ENCODE results near the gene CUEDC2.

The CUEDC2 gene

GRCh38 chr10:102438374-102438773 is 6.0 kb upstream of the CUEDC2 start:
- Mint-ChIP-seq H3K4me3 (no peak overlapping the region), H3K4me1 (peaks cover 49% of the 10 kb centered on the region), H3K36me3 (no peaks in the 10 kb centered on the region), H3K9me3 (no peaks in the 10 kb centered on the region), H3K27ac (peak overlapping the region; percentile 4), H3K27me3 (no peaks in the 10 kb centered on the region)

GRCh38 chr10:102437515-102437914 is 5.1 kb upstream of the CUEDC2 start:
- H3K4me3 Mint-ChIP-seq: peak overlapping the region; percentile 67
- peaks cover 58% of the 10 kb centered on the region for H3K4me1 Mint-ChIP-seq

GRCh38 chr10:102436312-102436711 is 3.9 kb upstream of the CUEDC2 start:
- peak overlapping the region; percentile 96 for H3K27ac Mint-ChIP-seq
- H3K36me3 Mint-ChIP-seq: no peaks in the 10 kb centered on the region
- H3K4me1 Mint-ChIP-seq: peaks cover 64% of the 10 kb centered on the region
- no peaks in the 10 kb centered on the region for H3K27me3 Mint-ChIP-seq
- H3K9me3 Mint-ChIP-seq: no peaks in the 10 kb centered on the region
- peak overlapping the region; percentile 90 for H3K4me3 Mint-ChIP-seq

More at GRCh38 chr10:102437515-102437914, 5.1 kb upstream of the CUEDC2 start:
- no peak overlapping the region for H3K27ac Mint-ChIP-seq
- H3K36me3 Mint-ChIP-seq: no peaks in the 10 kb centered on the region
- no peaks in the 10 kb centered on the region for H3K27me3 Mint-ChIP-seq
- no peaks in the 10 kb centered on the region for H3K9me3 Mint-ChIP-seq

- Mint-ChIP-seq H3K9me3 (no peaks in the 10 kb centered on the region), H3K4me1 (peaks cover 62% of the 10 kb centered on the region), H3K27me3 (no peaks in the 10 kb centered on the region), H3K36me3 (no peaks in the 10 kb centered on the region), H3K27ac (peak overlapping the region; percentile 91), H3K4me3 (peak overlapping the region; percentile 90)
These were observed 3.3 kb upstream of the CUEDC2 start for GRCh38 chr10:102435529-102436233.

GRCh38 chr10:102435133-102435497 is 2.7 kb upstream of the CUEDC2 start:
- H3K27me3 Mint-ChIP-seq: no peaks in the 10 kb centered on the region
- peaks cover 60% of the 10 kb centered on the region for H3K4me1 Mint-ChIP-seq
- peak overlapping the region; percentile 90 for H3K4me3 Mint-ChIP-seq
- H3K9me3 Mint-ChIP-seq: no peaks in the 10 kb centered on the region
- no peaks in the 10 kb centered on the region for H3K36me3 Mint-ChIP-seq
- peak overlapping the region; percentile 91 for H3K27ac Mint-ChIP-seq

GRCh38 chr10:102434394-102435132 is 2.2 kb upstream of the CUEDC2 start:
- Mint-ChIP-seq H3K27ac (peak overlapping the region; percentile 31), H3K27me3 (no peaks in the 10 kb centered on the region), H3K4me3 (peak overlapping the region; percentile 90), H3K4me1 (peaks cover 60% of the 10 kb centered on the region), H3K36me3 (no peaks in the 10 kb centered on the region), H3K9me3 (no peaks in the 10 kb centered on the region)

GRCh38 chr10:102433619-102434046 is 1.3 kb upstream of the CUEDC2 start:
- no peaks in the 10 kb centered on the region for H3K27me3 Mint-ChIP-seq
- H3K9me3 Mint-ChIP-seq: no peaks in the 10 kb centered on the region
- no peaks in the 10 kb centered on the region for H3K36me3 Mint-ChIP-seq
- peak overlapping the region; percentile 97 for H3K27ac Mint-ChIP-seq
- peak overlapping the region; percentile 94 for H3K4me3 Mint-ChIP-seq
- H3K4me1 Mint-ChIP-seq: peaks cover 60% of the 10 kb centered on the region

- Mint-ChIP-seq H3K27ac (peak overlapping the region; percentile 92), H3K27me3 (no peaks in the 10 kb centered on the region), H3K4me3 (peak overlapping the region; percentile 94), H3K4me1 (peaks cover 55% of the 10 kb centered on the region), H3K36me3 (no peaks in the 10 kb centered on the region), H3K9me3 (no peaks in the 10 kb centered on the region)
These were observed 786 bp downstream of the CUEDC2 start for GRCh38 chr10:102431452-102432124.

- Mint-ChIP-seq H3K4me1 (peaks cover 43% of the 10 kb centered on the region), H3K4me3 (no peak overlapping the region)
These were observed 2.9 kb downstream of the CUEDC2 start for GRCh38 chr10:102429468-102429867.

GRCh38 chr10:102426803-102427287 is 5.5 kb downstream of the CUEDC2 start:
- no peaks in the 10 kb centered on the region for H3K9me3 Mint-ChIP-seq
- peak overlapping the region; percentile 6 for H3K27ac Mint-ChIP-seq
- H3K4me1 Mint-ChIP-seq: peaks cover 28% of the 10 kb centered on the region
- no peaks in the 10 kb centered on the region for H3K27me3 Mint-ChIP-seq
- no peak overlapping the region for H3K4me3 Mint-ChIP-seq
- H3K36me3 Mint-ChIP-seq: no peaks in the 10 kb centered on the region

More at GRCh38 chr10:102429468-102429867, 2.9 kb downstream of the CUEDC2 start:
- Mint-ChIP-seq H3K9me3 (no peaks in the 10 kb centered on the region), H3K27ac (no peak overlapping the region), H3K27me3 (no peaks in the 10 kb centered on the region), H3K36me3 (no peaks in the 10 kb centered on the region)

GRCh38 chr10:102425444-102425843 is 6.9 kb downstream of the CUEDC2 start:
- H3K4me3 Mint-ChIP-seq: no peak overlapping the region

GRCh38 chr10:102424916-102425315 is 7.5 kb downstream of the CUEDC2 start:
- H3K27me3 Mint-ChIP-seq: no peaks in the 10 kb centered on the region
- H3K27ac Mint-ChIP-seq: no peak overlapping the region
- H3K36me3 Mint-ChIP-seq: no peaks in the 10 kb centered on the region
- H3K4me3 Mint-ChIP-seq: no peak overlapping the region
- no peaks in the 10 kb centered on the region for H3K9me3 Mint-ChIP-seq
- H3K4me1 Mint-ChIP-seq: peaks cover 33% of the 10 kb centered on the region

More at GRCh38 chr10:102425444-102425843, 6.9 kb downstream of the CUEDC2 start:
- H3K27ac Mint-ChIP-seq: no peak overlapping the region
- peaks cover 29% of the 10 kb centered on the region for H3K4me1 Mint-ChIP-seq
- H3K36me3 Mint-ChIP-seq: no peaks in the 10 kb centered on the region
- H3K9me3 Mint-ChIP-seq: no peaks in the 10 kb centered on the region
- H3K27me3 Mint-ChIP-seq: no peaks in the 10 kb centered on the region

- Mint-ChIP-seq H3K36me3 (no peaks in the 10 kb centered on the region), H3K27me3 (no peaks in the 10 kb centered on the region), H3K4me3 (peak overlapping the region; percentile 30), H3K27ac (no peak overlapping the region), H3K4me1 (peaks cover 40% of the 10 kb centered on the region), H3K9me3 (no peaks in the 10 kb centered on the region)
These were observed 8.2 kb downstream of the CUEDC2 start for GRCh38 chr10:102424145-102424544.

- peak overlapping the region; percentile 32 for H3K4me3 Mint-ChIP-seq
- H3K27me3 Mint-ChIP-seq: no peaks in the 10 kb centered on the region
- H3K4me1 Mint-ChIP-seq: peaks cover 43% of the 10 kb centered on the region
- H3K27ac Mint-ChIP-seq: no peak overlapping the region
- H3K9me3 Mint-ChIP-seq: no peaks in the 10 kb centered on the region
- H3K36me3 Mint-ChIP-seq: no peaks in the 10 kb centered on the region
These were observed 8.9 kb downstream of the CUEDC2 start for GRCh38 chr10:102423372-102423968.

GRCh38 chr10:102422545-102423129 is 9.7 kb downstream of the CUEDC2 start:
- Mint-ChIP-seq H3K36me3 (no peaks in the 10 kb centered on the region), H3K9me3 (no peaks in the 10 kb centered on the region), H3K27me3 (peaks cover 4% of the 10 kb centered on the region), H3K4me1 (peaks cover 42% of the 10 kb centered on the region), H3K27ac (peak overlapping the region; percentile 55), H3K4me3 (peak overlapping the region; percentile 97)

All from activated naive CD4-positive, alpha-beta T cell treated with anti-CD3 and anti-CD28 coated beads, Interleukin-2, amount 50 U/mL, for 24 hours (primary cell).